Occipital lobe (tissue), 2 donors: ENCODE results near the gene GSPT1. TPM values are rescaled to one million over a fixed set of nuclear protein-coding genes. Genes with fewer than 3 reads are reported as not detected.
"Not testable (repeated sequence)": the region's sequence is repeated elsewhere in the genome, so short reads cannot be mapped to it uniquely, and the experiment has no call there.

Experiments
- DNase-seq: peaks from one replicate; lab custom pipeline; 2025; lab: John Stamatoyannopoulos, UW
- total RNA-seq: library from RNA; depleted of rRNA; stranded (reverse); fragments of >200 nt; gene quantifications from one replicate; pipeline ENCODE4 v1.2.3, GENCODE V29; 2014

The GSPT1 gene
- total RNA-seq, 1 donor from 2014 or later = 75.2 TPM

GRCh38 chr16:11857161-11857560, 58.6 kb downstream of the GSPT1 start:
- no peak for DNase-seq

- DNase-seq = no peak
These were observed 63.5 kb downstream of the GSPT1 start for GRCh38 chr16:11852092-11852809.

- DNase-seq = peak; percentile 87
These were observed 64.3 kb downstream of the GSPT1 start, which contains the start of gene RSL1D1 for GRCh38 chr16:11851294-11852091. Gene RSL1D1 (minus strand): TSS chr16:11851542. CDS start chr16:11851512, 30 bp downstream.

- DNase-seq = no peak
These were observed 66.9 kb downstream of the GSPT1 start for GRCh38 chr16:11848842-11849241.

GRCh38 chr16:11844499-11844898, 71.3 kb downstream of the GSPT1 start:
- no peak for DNase-seq

- no peak for DNase-seq
These were observed 71.9 kb downstream of the GSPT1 start for GRCh38 chr16:11843861-11844260.

- no peak for DNase-seq
These were observed 72.5 kb downstream of the GSPT1 start for GRCh38 chr16:11843206-11843605.

- no peak for DNase-seq
These were observed 74.7 kb downstream of the GSPT1 start for GRCh38 chr16:11841026-11841425.

GRCh38 chr16:11836650-11837244, 79.0 kb downstream of the GSPT1 start:
- DNase-seq = no peak

- DNase-seq = no peak
These were observed 79.7 kb downstream of the GSPT1 start for GRCh38 chr16:11835891-11836649.

- DNase-seq = no peak
These were observed 80.4 kb downstream of the GSPT1 start for GRCh38 chr16:11835309-11835708.

- no peak for DNase-seq
These were observed 81.6 kb downstream of the GSPT1 start for GRCh38 chr16:11833951-11834695.

- no peak for DNase-seq
These were observed 87.1 kb downstream of the GSPT1 start for GRCh38 chr16:11828696-11829095.

- not testable (repeated sequence) for DNase-seq
These were observed 90.1 kb downstream of the GSPT1 start for GRCh38 chr16:11825520-11826165.

- DNase-seq = no peak
These were observed 91.4 kb downstream of the GSPT1 start for GRCh38 chr16:11824362-11824761.

GRCh38 chr16:11823645-11824044, 92.1 kb downstream of the GSPT1 start:
- DNase-seq = not testable (repeated sequence)

GRCh38 chr16:11819798-11820197, 96.0 kb downstream of the GSPT1 start:
- no peak for DNase-seq

GRCh38 chr16:11818970-11819369, 96.8 kb downstream of the GSPT1 start:
- not testable (repeated sequence) for DNase-seq
